Fibroblast of pulmonary artery (primary cell): ENCODE measurements around the gene DMPK.

Source experiments
- DNase-seq: peaks from one replicate; pipeline ENCODE4 v3.0.0-alpha.2; 2010; ENCODE audit warnings: low read depth
- H3K4me3 ChIP-seq: replicated peaks from 2 replicates; pipeline ENCODE4 v1.5.1; 2011; ENCODE audit warnings: low read depth, mild to moderate bottlenecking, control low read depth, low read length, moderate library complexity
- CTCF ChIP-seq: IDR thresholded peaks from 2 replicates; pipeline ENCODE4 v1.5.1; 2011; ENCODE audit warnings: mild to moderate bottlenecking, control low read depth, low read length, inconsistent platforms; ENCODE audit errors: missing control alignments

Gene DMPK

GRCh38 chr19:45768655-45768983, 13.7 kb downstream of the DMPK start:
- peak overlapping the region; percentile 84 for H3K4me3 ChIP-seq
- no peak for TF ChIP-seq CTCF
- DNase-seq = peak; percentile 50

GRCh38 chr19:45767881-45768654, 14.2 kb downstream of the DMPK start:
- DNase-seq = peak; percentile 73
- TF ChIP-seq CTCF = no peak
- H3K4me3 ChIP-seq = peak overlapping the region; percentile 84

- TF ChIP-seq CTCF = no peak
- DNase-seq = peak; percentile 88
- peak overlapping the region; percentile 84 for H3K4me3 ChIP-seq
These were observed 14.8 kb downstream of the DMPK start for GRCh38 chr19:45767410-45767880.

- DNase-seq = no peak
- TF ChIP-seq CTCF = no peak
- H3K4me3 ChIP-seq = peak overlapping the region; percentile 84
These were observed 15.4 kb downstream of the DMPK start for GRCh38 chr19:45766869-45767346.

- H3K4me3 ChIP-seq = peak overlapping the region; percentile 84
These were observed 15.9 kb downstream of the DMPK start for GRCh38 chr19:45766296-45766868.

GRCh38 chr19:45765702-45766295, 16.5 kb downstream of the DMPK start:
- no peak overlapping the region for H3K4me3 ChIP-seq
- no peak for DNase-seq
- TF ChIP-seq CTCF = no peak

More at GRCh38 chr19:45766296-45766868, 15.9 kb downstream of the DMPK start:
- no peak for DNase-seq
- no peak for TF ChIP-seq CTCF
